ENCODE measurements around the gene GYG2. TPM values are rescaled to one million over a fixed set of nuclear protein-coding genes. Genes with fewer than 3 reads are reported as not detected.

Gene GYG2
- total RNA-seq (2021; fragmentation: NEBNext Ultra II Directional; extraction: Animal tissue kit (Norgen Biotek cat#: 25700)) (65.3 and 65.4 TPM in 2 replicates), polyA plus RNA-seq (2011; rRNA removed) (52.8 and 63.7 TPM in 2 replicates), polyA minus RNA-seq (2011; rRNA and poly(A)+ RNA removed) (78.1 and 104 TPM in 2 replicates)
- polyA plus RNA-seq (2011; cell fraction: cytosol; rRNA removed): 60.6 TPM
- 54.9 TPM for polyA plus RNA-seq (2011; cell fraction: nucleus; rRNA removed)
- 49.3 to 58.7 TPM (median 56.4 TPM) in 4 replicates for polyA plus RNA-seq (2012, experiment 1 of 2)
- polyA plus RNA-seq (2012, experiment 2 of 2): 26.6 TPM
- 29.1 TPM for polyA plus RNA-seq (2013, experiment 1 of 2)
- 29.7 TPM for polyA plus RNA-seq (2013, experiment 2 of 2)
- polyA minus RNA-seq (2011; cell fraction: cytosol; rRNA and poly(A)+ RNA removed): 55.3 TPM
- 40.5 TPM for polyA minus RNA-seq (2011; cell fraction: nucleus; rRNA and poly(A)+ RNA removed)
- long read RNA-seq, experiment 1, partial matches to known transcripts: 28 of 43 reads
- long read RNA-seq, experiment 1, other reads (novel, unspliced or antisense): 14 of 43 reads
- long read RNA-seq, experiment 2, transcript GYG2-205 (11 exons, 1,956 nt): major isoform, 6 of 29 reads
- long read RNA-seq, experiment 2, partial matches to known transcripts: 2 of 29 reads
- long read RNA-seq, experiment 2, other reads (novel, unspliced or antisense): 21 of 29 reads

- Histone ChIP-seq H2AK5ac (ENCODE audit: low read depth, low read length) (no peak within 1 kb of the TSS), H4K20me1 (replicated peaks in 1 of 2; ENCODE audit: control insufficient read depth in 1 of 2, insufficient read depth in 2 of 2, low read length in 2 of 2) (no peaks in the 10 kb centered on the region), H3K36me3 (ENCODE audit: control insufficient read depth in 2 of 4, insufficient read depth in 4 of 4, low read length in 3 of 4) (peaks cover 0 to 9% (median 1%) of the 10 kb centered on the region in 4 experiments; a peak in 3 of 8 replicates), H4K5ac (ENCODE audit: insufficient read length, low read depth, low read length) (peak within 1 kb of the TSS; percentile 15), H4K8ac (ENCODE audit: extremely low read depth, insufficient read depth, low read length) (no peak within 1 kb of the TSS; the same call in 1 of the 2 replicates), H3K56ac (replicated peaks; ENCODE audit: insufficient read length, low read depth, low read length) (no peak within 1 kb of the TSS), H3K18ac (ENCODE audit: extremely low read depth, low read length) (peak within 1 kb of the TSS; percentile 60), H3K9me3 (ENCODE audit: insufficient read depth in 2 of 2, low read depth in 1 of 2, low read length in 1 of 2) (no peaks in the 10 kb centered on the region), H3K27me3 (replicated peaks in 1 of 4; ENCODE audit: control insufficient read depth in 3 of 4, extremely low read depth in 1 of 4, insufficient read depth in 3 of 4, low read length in 3 of 4) (peaks cover 0 to 4% (median 0%) of the 10 kb centered on the region in 4 experiments; a peak in 2 of 7 replicates), H2AFZ (ENCODE audit: low read length) (peak within 1 kb of the TSS; percentile 90), H2BK20ac (ENCODE audit: low read length) (no peak within 1 kb of the TSS), H3K4me1 (replicated peaks in 1 of 4; ENCODE audit: control insufficient read depth in 3 of 4, insufficient read depth in 4 of 4, low read length in 3 of 4) (peaks cover 0 to 5% (median 1%) of the 10 kb centered on the region in 4 experiments; a peak in 4 of 7 replicates), H3K4me3 (ENCODE audit: extremely low read depth in 1 of 4, insufficient read depth in 2 of 4, low read depth in 3 of 4, low read length in 4 of 4) (peak within 1 kb of the TSS; percentile 40 to 75 (median 55)), H3K23me2 (ENCODE audit: low read depth, low read length) (peaks cover 9% of the 10 kb centered on the region; the same call in 1 of the 2 replicates), H2BK120ac (replicated peaks; ENCODE audit: low read depth, low read length) (no peak within 1 kb of the TSS), H4K91ac (replicated peaks; ENCODE audit: insufficient read length, low read length) (peak within 1 kb of the TSS; percentile 27), H2BK5ac (ENCODE audit: low read depth, low read length) (no peak within 1 kb of the TSS), H3K27ac (ENCODE audit: low read depth, low read length) (no peak within 1 kb of the TSS), H3K4ac (replicated peaks; ENCODE audit: insufficient read length, low read depth, low read length) (peak within 1 kb of the TSS; percentile 1), H3K4me2 (ENCODE audit: insufficient read depth in 1 of 2, low read depth in 2 of 2, low read length in 2 of 2) (peak within 1 kb of the TSS; percentile 62 to 65), H2BK15ac (ENCODE audit: low read length) (no peak within 1 kb of the TSS; the same call in 1 of the 2 replicates), H3K79me2 (ENCODE audit: control insufficient read depth in 1 of 2, insufficient read depth in 2 of 2, low read length in 2 of 2) (peaks cover 0 to 19% of the 10 kb centered on the region in 2 experiments; a peak in 2 of 4 replicates), H3K14ac (ENCODE audit: insufficient read length) (no peak within 1 kb of the TSS), H3K9ac (replicated peaks in 1 of 4; ENCODE audit: extremely low read depth in 1 of 4, low read depth in 3 of 4, low read length in 3 of 4) (peak within 1 kb of the TSS in 1 of 4 experiments; percentile 37; a peak in 1 of 7 replicates), H3K23ac (ENCODE audit: insufficient read length) (no peak within 1 kb of the TSS), H3K79me1 (ENCODE audit: low read depth, low read length) (no peaks in the 10 kb centered on the region), H2BK12ac (ENCODE audit: low read depth, low read length) (no peak within 1 kb of the TSS)
- DNase-seq (ENCODE audit: low read depth in 1 of 2, low spot score in 2 of 2) (peak in 1 of 2 experiments; percentile 76), FAIRE-seq (no peak)
- TF ChIP-seq RBBP5 (IDR thresholded peaks at IDR 0.05; ENCODE audit: borderline replicate concordance, low read depth, low read length): no peak; the same call in 1 of the 2 replicates
- no peak for TF ChIP-seq CREB1 (IDR thresholded peaks at IDR 0.05)
- TF ChIP-seq MAX (IDR thresholded peaks at IDR 0.05): peak; percentile 53
- peak; percentile 34 for TF ChIP-seq KDM4A (IDR thresholded peaks at IDR 0.05; ENCODE audit: low read depth, low read length, severe bottlenecking)
- TF ChIP-seq CTCF (IDR thresholded peaks at IDR 0.05; ENCODE audit: control extremely low read depth in 1 of 3, insufficient read depth in 1 of 3, low read depth in 1 of 3, low read length in 3 of 3): peak in 1 of 3 experiments; percentile 14; a peak in 1 of 4 replicates
- CTCF ChIA-PET (ENCODE audit: partially characterized antibody): no interaction called here
- POLR2A ChIA-PET (ENCODE audit: partially characterized antibody): no interaction called here
- 40% methylated on average over 15 of the region's 56 CpGs; no CpG with 5 or more reads in 1 of the 2 experiments for WGBS, 2 experiments (ENCODE audit: extremely low coverage in 1 of 2, insufficient coverage in 1 of 2, insufficient read length in 1 of 2, insufficient replicate concordance in 2 of 2, low coverage in 1 of 2, low lambda C conversion rate in 2 of 2, missing lambda C conversion rate in 1 of 2)
These were observed at the start of gene GYG2 for GRCh38 chrX:2828344-2828958. GYG2 (plus strand) TSS chrX:2828930; CDS start chrX:2830189, 1,259 bp downstream.
